Measurements from ENCODE around the gene BCKDK.

BCKDK gene

GRCh38 chr16:31080756-31081419 is 27.3 kb upstream of the BCKDK start:
- no peak for DNase-seq

GRCh38 chr16:31081428-31082351 is 26.5 kb upstream of the BCKDK start:
- DNase-seq, result peak; percentile 46

GRCh38 chr16:31082368-31083045 is 25.7 kb upstream of the BCKDK start:
- DNase-seq, result no peak

GRCh38 chr16:31083081-31083480 is 25.1 kb upstream of the BCKDK start:
- DNase-seq, result no peak

GRCh38 chr16:31083556-31083955 is 24.6 kb upstream of the BCKDK start:
- no peak for DNase-seq

- DNase-seq, result no peak
Observed at GRCh38 chr16:31083981-31084380, 24.2 kb upstream of the BCKDK start.

- no peak for DNase-seq
Observed at GRCh38 chr16:31084584-31085302, 23.4 kb upstream of the BCKDK start.

GRCh38 chr16:31085411-31085810 is 22.8 kb upstream of the BCKDK start:
- no peak for DNase-seq

GRCh38 chr16:31085873-31086628 is 22.1 kb upstream of the BCKDK start:
- no peak for DNase-seq

- DNase-seq, result no peak
Observed at GRCh38 chr16:31086629-31086906, 21.6 kb upstream of the BCKDK start.

GRCh38 chr16:31087481-31087880 is 20.7 kb upstream of the BCKDK start:
- no peak for DNase-seq

- no peak for DNase-seq
Observed at GRCh38 chr16:31087971-31088370, 20.2 kb upstream of the BCKDK start.

- DNase-seq, result no peak
Observed at GRCh38 chr16:31088459-31089183, 19.6 kb upstream of the BCKDK start, which contains the start of gene PRSS53. Gene PRSS53 (minus strand): TSS chr16:31088943. CDS start chr16:31088809, 134 bp downstream.

- DNase-seq, result no peak
Observed at GRCh38 chr16:31089199-31089598, 19.0 kb upstream of the BCKDK start.

- DNase-seq, result no peak
Observed at GRCh38 chr16:31090540-31090939, 17.6 kb upstream of the BCKDK start.

GRCh38 chr16:31092330-31092729 is 15.9 kb upstream of the BCKDK start:
- no peak for DNase-seq

- DNase-seq, result peak; percentile 62
Observed at GRCh38 chr16:31093132-31093703, 15.0 kb upstream of the BCKDK start.

- DNase-seq, result no peak
Observed at GRCh38 chr16:31094088-31094423, 14.1 kb upstream of the BCKDK start.

GRCh38 chr16:31094424-31095120 is 13.6 kb upstream of the BCKDK start, which contains the start of gene VKORC1:
Gene VKORC1 (minus strand): TSS chr16:31094797. CDS start chr16:31094729, 68 bp downstream.
- peak; percentile 91 for DNase-seq

GRCh38 chr16:31099860-31100638 is 8.1 kb upstream of the BCKDK start:
- DNase-seq, result no peak
